PC-3 (cell line): ENCODE results near the gene AP3B1.

Source experiments
- EZH2phosphoT487 ChIP-seq: fragments of 300-600 bp; sonication (generic); IDR thresholded peaks from 2 replicates; pipeline ENCODE4 v1.6.1; 2018; ENCODE audit warnings: mild to moderate bottlenecking, antibody characterized with exemption, low read length, borderline replicate concordance
- TF ChIP-seq, protein P1 (sequence below): fragments of 300-600 bp; sonication (generic); conservative IDR thresholded peaks from 2 replicates; pipeline ENCODE4 v1.5.1; 2017; ENCODE audit warnings: antibody characterized with exemption, low read depth, mild to moderate bottlenecking, low read length

DNA sequence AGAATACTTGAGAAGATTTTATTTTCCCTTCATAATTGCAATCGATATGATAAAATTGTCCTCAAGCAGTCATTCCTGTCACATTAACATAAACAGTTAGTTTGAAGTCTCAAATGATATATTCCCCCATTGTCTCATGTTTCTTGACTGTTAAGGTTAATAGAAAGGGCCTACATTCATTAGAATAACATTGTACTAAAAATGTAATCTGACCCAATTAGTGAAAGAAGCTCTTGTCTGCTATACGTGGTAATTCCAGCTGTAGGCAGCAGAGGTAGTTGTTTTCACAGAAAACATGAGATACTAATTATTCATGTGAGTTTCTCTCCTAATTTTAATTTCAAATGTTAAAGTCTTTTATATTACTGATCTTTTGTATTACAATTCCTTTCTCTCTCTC is 25.9 kb upstream of the AP3B1 start:
- TF ChIP-seq, protein P1, sequence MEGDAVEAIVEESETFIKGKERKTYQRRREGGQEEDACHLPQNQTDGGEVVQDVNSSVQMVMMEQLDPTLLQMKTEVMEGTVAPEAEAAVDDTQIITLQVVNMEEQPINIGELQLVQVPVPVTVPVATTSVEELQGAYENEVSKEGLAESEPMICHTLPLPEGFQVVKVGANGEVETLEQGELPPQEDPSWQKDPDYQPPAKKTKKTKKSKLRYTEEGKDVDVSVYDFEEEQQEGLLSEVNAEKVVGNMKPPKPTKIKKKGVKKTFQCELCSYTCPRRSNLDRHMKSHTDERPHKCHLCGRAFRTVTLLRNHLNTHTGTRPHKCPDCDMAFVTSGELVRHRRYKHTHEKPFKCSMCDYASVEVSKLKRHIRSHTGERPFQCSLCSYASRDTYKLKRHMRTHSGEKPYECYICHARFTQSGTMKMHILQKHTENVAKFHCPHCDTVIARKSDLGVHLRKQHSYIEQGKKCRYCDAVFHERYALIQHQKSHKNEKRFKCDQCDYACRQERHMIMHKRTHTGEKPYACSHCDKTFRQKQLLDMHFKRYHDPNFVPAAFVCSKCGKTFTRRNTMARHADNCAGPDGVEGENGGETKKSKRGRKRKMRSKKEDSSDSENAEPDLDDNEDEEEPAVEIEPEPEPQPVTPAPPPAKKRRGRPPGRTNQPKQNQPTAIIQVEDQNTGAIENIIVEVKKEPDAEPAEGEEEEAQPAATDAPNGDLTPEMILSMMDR = peak; percentile 67
- no peak for TF ChIP-seq EZH2phosphoT487
